GM04503 (cell line): ENCODE results near the gene SLC38A1.
A peak's percentile ranks its signal among the peaks of the same experiment; 100 is the strongest.
"Not testable (repeated sequence)": the region's sequence is repeated elsewhere in the genome, so short reads cannot be mapped to it uniquely, and the experiment has no call there.

Experiments
- DNase-seq: peaks from one replicate; pipeline ENCODE4 v3.0.0-alpha.2; 2012; ENCODE audit warnings: low read depth

SLC38A1 gene

GRCh38 chr12:46164186-46164761, 104.6 kb downstream of the SLC38A1 start:
- DNase-seq: no peak

DNA sequence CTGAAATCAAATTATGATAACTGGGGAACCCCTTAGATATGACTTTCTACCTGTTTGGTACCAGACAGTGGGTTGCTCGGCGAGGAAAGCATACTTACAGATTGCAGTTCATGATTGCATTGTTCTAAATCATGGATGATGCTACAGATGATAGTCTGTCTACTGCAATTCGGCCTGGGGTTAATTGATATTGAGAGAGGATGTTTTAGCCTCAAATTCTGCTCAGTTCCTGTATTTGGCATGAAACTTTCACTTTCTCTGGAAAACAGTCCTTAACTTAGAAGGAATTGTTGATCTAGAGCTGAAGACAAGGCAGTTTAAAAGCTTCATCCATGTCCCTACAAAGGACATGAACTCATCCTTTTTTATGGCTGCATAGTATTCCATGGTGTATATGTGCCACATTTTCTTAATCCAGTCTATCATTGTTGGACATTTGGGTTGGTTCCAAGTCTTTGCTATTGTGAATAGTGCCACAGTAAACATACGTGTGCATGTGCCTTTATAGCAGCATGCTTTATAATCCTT, 106.2 kb downstream of the SLC38A1 start:
- not testable (repeated sequence) for DNase-seq

DNA sequence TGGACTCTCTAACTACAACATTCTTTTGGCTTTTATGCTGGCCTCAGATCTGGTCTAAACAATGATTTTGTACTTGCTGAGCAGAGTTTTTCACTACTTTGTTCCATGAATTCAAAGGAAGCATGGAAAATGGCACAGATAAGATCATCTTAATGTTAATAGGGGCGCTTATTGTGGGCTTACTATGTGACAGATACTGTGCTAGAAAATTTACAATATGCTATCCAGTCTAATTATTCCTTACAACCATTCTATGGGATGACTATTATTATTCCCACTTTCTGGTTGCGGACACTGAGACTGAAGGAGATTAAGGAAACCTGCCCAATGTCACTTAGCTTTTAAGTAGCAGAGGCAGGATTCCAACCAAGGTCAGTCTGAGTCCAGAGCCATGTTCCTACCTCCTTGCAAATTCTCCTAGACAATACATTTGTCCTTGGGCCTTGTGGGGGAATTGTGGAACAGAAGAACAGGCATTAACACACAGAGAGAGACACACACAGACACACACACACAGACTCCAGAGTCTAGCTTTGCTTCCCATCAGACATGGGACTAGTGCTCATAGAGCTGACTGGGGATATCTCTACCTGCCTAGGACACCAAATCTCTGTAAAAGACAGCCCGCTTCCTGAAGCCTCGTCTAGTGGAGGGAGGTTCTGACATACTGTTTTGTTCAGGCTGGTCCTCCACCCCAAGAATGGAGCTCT, 107.7 kb downstream of the SLC38A1 start:
- no peak for DNase-seq

GRCh38 chr12:46160101-46160980, 108.5 kb downstream of the SLC38A1 start:
- DNase-seq: peak; percentile 93

GRCh38 chr12:46159309-46159901, 109.4 kb downstream of the SLC38A1 start:
- no peak for DNase-seq

GRCh38 chr12:46158501-46158900, 110.3 kb downstream of the SLC38A1 start:
- no peak for DNase-seq

- peak; percentile 26 for DNase-seq
Observed at GRCh38 chr12:46154221-46154985, 114.4 kb downstream of the SLC38A1 start.

- DNase-seq: no peak
Observed at GRCh38 chr12:46153268-46153872, 115.5 kb downstream of the SLC38A1 start.

DNA sequence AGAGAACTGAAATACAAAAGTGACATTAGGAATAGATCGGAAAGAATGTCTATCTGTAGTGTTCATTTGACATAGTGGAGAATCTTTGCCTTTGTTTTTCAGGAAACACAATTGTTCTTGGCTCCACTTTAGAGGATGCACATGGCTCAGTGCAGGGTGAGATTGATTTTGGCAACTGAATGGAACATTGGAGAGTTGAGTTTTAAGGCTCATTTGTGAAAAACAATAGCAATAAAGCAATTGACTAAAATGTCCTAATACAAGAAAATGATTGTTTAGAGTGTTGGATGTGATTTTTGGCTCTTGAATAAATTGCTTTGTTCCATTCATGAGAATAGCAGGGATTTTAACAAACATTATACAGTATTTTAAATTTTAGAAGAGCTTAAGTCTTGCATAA, 116.4 kb downstream of the SLC38A1 start:
- DNase-seq: no peak

GRCh38 chr12:46150735-46151134, 118.1 kb downstream of the SLC38A1 start:
- DNase-seq: no peak

GRCh38 chr12:46149905-46150304, 118.9 kb downstream of the SLC38A1 start:
- no peak for DNase-seq

GRCh38 chr12:46149079-46149464, 119.8 kb downstream of the SLC38A1 start:
- DNase-seq: no peak

GRCh38 chr12:46148327-46149078, 120.3 kb downstream of the SLC38A1 start:
- no peak for DNase-seq

GRCh38 chr12:46147144-46147543, 121.7 kb downstream of the SLC38A1 start:
- DNase-seq: no peak

DNA sequence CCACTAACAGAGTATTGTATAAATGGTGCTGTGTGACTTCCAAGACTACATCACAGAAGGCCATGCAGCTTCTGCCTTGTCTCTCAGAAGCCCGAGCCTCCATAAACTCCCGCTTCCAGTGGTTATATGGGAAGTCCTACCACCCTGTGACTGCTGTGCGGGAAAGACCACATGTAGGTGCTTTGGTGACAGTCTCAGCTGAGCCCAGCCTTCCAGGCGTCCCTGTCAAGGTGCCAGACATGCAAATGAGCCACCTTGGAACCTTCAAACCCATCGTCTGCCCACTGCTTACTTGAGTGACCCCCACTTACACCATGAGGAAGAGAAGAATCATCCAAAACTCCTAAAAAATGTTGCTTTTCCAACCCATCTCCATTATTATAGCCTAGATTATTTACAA, 123.0 kb downstream of the SLC38A1 start:
- no peak for DNase-seq

DNA sequence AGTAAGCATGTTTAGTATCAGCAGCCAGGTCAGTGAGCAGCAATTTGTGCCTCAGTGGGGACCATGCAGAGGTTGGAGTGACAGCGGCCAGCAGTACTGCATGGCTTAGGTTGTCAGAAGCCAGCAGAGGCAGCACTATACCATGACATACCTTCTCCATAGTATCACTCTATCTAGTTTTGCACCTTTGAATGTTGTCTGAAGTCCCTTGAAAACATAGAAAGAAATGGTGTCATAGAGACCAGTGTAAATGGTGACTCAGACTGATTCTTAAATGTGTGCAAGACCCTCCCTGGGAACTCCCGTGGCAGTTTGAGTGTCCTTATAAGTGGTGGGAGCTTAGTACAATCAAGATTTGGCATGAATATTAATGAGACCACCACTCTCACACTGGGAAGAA, 124.4 kb downstream of the SLC38A1 start:
- no peak for DNase-seq

DNA sequence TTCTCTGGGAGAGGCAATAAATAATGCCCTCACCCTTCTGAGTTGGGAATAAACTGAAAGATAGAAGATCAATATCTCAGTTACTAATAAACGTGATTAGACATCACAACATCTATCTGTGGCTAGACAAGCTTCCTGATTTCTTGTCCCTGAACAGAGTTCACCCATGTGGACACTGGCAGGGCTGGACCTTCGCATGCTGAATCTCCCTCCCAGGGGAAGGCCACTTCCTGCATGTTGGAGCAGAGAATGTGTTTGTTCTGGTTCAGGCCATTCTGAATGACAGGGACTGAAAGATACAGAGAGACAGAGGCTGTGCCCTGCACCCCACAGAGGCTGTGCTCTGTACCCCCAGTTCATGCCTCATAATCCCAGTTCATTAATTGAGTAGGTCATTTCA, 132.6 kb downstream of the SLC38A1 start:
- DNase-seq: no peak

DNA sequence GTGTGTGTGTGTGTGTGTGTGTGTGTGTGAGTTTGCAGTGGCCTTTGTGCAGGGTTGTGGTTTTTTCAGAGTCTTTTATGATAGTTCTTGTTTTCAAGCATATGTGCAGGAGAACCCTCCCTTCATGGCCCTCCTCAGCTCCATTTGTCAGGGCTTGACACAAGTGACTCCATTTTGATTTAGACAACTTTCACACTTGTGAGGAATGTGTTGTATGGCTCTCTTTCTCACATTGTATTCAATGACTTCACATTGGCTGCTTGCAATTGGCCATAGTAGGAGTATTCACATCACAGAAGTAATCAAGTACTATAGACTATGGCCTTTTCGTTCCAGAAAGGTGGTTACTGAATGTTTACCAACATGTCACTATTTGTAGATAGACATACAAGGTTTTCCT, 133.1 kb downstream of the SLC38A1 start:
- DNase-seq: no peak

GRCh38 chr12:46134852-46135251, 134.0 kb downstream of the SLC38A1 start:
- DNase-seq: no peak

- DNase-seq: no peak
Observed at GRCh38 chr12:46134205-46134811, 134.5 kb downstream of the SLC38A1 start.
